Sigmoid colon (tissue), 7 donors: Measurements from ENCODE around the gene OR4E2. TPM values are rescaled to one million over a fixed set of nuclear protein-coding genes. Genes with fewer than 3 reads are reported as not detected.

Experiments used
- DNase-seq: peaks from one replicate; pipeline ENCODE4 v3.0.0-alpha.2; 2019
- H3K27ac ChIP-seq, 4 donors: fragments of 200-600 bp; sonication (generic); one replicate each; pipeline ENCODE4 v1.5.1; 2016 to 2019; ENCODE audit warnings: mild to moderate bottlenecking in 1 of 4
- H3K27me3 ChIP-seq, 3 donors: fragments of 200-600 bp; sonication (generic); one replicate each; pipeline ENCODE4 v1.5.1; 2019; ENCODE audit warnings: mild to moderate bottlenecking in 1 of 3
- H3K36me3 ChIP-seq, 4 donors: fragments of 200-600 bp; sonication (generic); one replicate each; pipeline ENCODE4 v1.5.1; 2016 to 2019
- H3K4me1 ChIP-seq, 4 donors: fragments of 200-600 bp; sonication (generic); one replicate each; pipeline ENCODE4 v1.5.1; 2017 to 2019
- H3K4me3 ChIP-seq, 4 donors: fragments of 200-600 bp; sonication (generic); one replicate each; pipeline ENCODE4 v1.5.1; 2017 to 2019; ENCODE audit warnings: mild to moderate bottlenecking in 2 of 4, moderate library complexity in 1 of 4
- H3K9me3 ChIP-seq, 4 donors: fragments of 200-600 bp in 3 of 4; sonication (generic) in 3 of 4; one replicate each; pipeline versions ENCODE4 v1.5.1 to v1.6.1; 2013 to 2019
- CTCF ChIP-seq, 4 experiments: fragments of 450-650 bp in 3 of 4; fragments of 200-600 bp in 1 of 4; IDR thresholded peaks; one replicate each; pipeline ENCODE4 v1.5.1; 2016 to 2019; ENCODE audit warnings: antibody characterized with exemption in 4 of 4, mild to moderate bottlenecking in 3 of 4, moderate library complexity in 2 of 4
- EP300 ChIP-seq, 4 donors: sonication (generic); formaldehyde crosslinking; IDR thresholded peaks; one replicate each; pipeline ENCODE4 v1.6.1; 2017; ENCODE audit warnings: antibody characterized with exemption in 4 of 4
- POLR2A ChIP-seq, 2 donors: fragments of 450-650 bp; IDR thresholded peaks; one replicate each; pipeline ENCODE4 v1.6.1; 2016; ENCODE audit warnings: antibody characterized with exemption in 2 of 2, mild to moderate bottlenecking in 2 of 2, moderate library complexity in 2 of 2
- POLR2AphosphoS5 ChIP-seq, 4 donors: sonication (generic); formaldehyde crosslinking; IDR thresholded peaks; one replicate each; pipeline ENCODE4 v1.6.1; 2017; ENCODE audit warnings: antibody characterized with exemption in 4 of 4
- WGBS, 2 donors: extraction: QIAGEN DNeasy Blood & Tissue Kit; methylation state at CpG; one replicate each; pipeline ENCODE4 v1.1.7; 2013; 5-methylcytosine and 5-hydroxymethylcytosine counted together
- intact Hi-C: fragments of 100-400 bp; cut with DNase I; formaldehyde crosslinking; loops from one replicate; pipeline ENCODE4 v1.15.1; 2023
- polyA plus RNA-seq, 3 donors: library from polyadenylated mRNA; stranded (reverse); fragments of 200-250 nt; gene quantifications; one replicate each; pipeline ENCODE4 v1.2.3, GENCODE V29; 2013
- total RNA-seq, 4 donors: library from RNA; depleted of rRNA; stranded (reverse); fragments of >200 nt; gene quantifications; one replicate each; pipeline ENCODE4 v1.1.0, GENCODE V29; 2016
- donor health status: healthy with polysubstance abuse.
- donor health status: Bipolar disorder and iron deficiency.
- donor health status: healthy.

The OR4E2 gene
- total and polyA plus RNA-seq, 7 donors = not detected

- TF ChIP-seq POLR2A (IDR thresholded peaks at IDR 0.05) (no peak), CTCF (IDR thresholded peaks at IDR 0.05) (no peak), EP300 (IDR thresholded peaks at IDR 0.05) (no peak), POLR2AphosphoS5 (IDR thresholded peaks at IDR 0.05) (no peak)
- no peaks in the 10 kb centered on the region for H3K4me1 ChIP-seq
- H3K27me3 ChIP-seq = no peaks in the 10 kb centered on the region
- WGBS, 2 donors = 80 to 84% methylated on average over 3 of the region's 3 CpGs
- DNase-seq = no peak
- no peaks in the 10 kb centered on the region for H3K36me3 ChIP-seq
- intact Hi-C loops = no loop called here
- H3K9me3 ChIP-seq = peaks cover 0 to 3% (median 0%) of the 10 kb centered on the region in 4 donors
- H3K4me3 ChIP-seq = no peak overlapping the region
- no peak overlapping the region for H3K27ac ChIP-seq
These were observed 14.7 kb downstream of the OR4E2 start for GRCh38 chr14:21668377-21668776.

DNA sequence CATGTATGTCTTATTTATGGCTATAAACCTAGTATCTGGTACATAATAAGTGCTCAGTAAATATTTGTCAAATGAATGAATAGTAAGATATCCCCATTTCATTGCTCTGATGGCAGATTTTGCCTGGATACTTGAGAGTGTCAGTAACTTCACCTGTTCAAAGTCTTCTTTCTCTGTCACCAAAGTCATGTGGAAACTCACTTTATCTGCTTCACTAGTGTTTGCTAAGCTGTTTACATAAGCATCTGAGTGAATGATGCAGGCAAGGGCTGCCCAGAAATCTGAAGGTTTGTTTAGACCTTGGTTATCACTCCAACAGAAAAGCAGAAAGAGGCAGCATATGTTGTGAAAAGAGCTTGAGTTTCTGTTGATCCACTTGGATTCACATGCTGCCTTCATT is 15.6 kb downstream of the OR4E2 start:
- H3K9me3 ChIP-seq = peaks cover 0 to 3% (median 0%) of the 10 kb centered on the region in 4 donors
- H3K36me3 ChIP-seq = no peaks in the 10 kb centered on the region
- intact Hi-C loops = no loop called here
- no peak for TF ChIP-seq POLR2A (IDR thresholded peaks at IDR 0.05)
- TF ChIP-seq CTCF (IDR thresholded peaks at IDR 0.05) = no peak
- no peak for TF ChIP-seq EP300 (IDR thresholded peaks at IDR 0.05)
- no peak overlapping the region for H3K27ac ChIP-seq
- H3K27me3 ChIP-seq = no peaks in the 10 kb centered on the region
- no peak overlapping the region for H3K4me3 ChIP-seq
- no peak for DNase-seq
- no peaks in the 10 kb centered on the region for H3K4me1 ChIP-seq

DNA sequence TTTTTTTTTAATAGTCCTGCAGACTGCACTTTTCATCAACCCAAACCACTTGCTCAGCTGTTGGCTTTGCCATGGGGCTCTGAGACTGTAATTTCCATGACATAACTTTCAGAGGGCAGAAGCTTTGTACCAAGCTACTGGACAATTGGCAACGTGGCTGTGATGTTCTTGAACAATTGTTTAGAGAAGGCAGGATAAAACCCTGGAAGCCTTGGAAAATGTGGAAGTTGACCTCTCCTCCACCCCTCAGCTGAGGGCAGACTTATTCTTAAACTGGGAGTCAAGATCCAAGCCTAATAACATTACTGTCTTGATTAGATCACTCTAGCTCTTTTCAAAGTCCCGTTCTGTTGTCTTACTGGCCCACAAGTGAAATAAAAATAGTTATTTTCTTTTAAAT is 17.7 kb downstream of the OR4E2 start:
- Histone ChIP-seq H3K27me3 (no peaks in the 10 kb centered on the region), H3K36me3 (no peaks in the 10 kb centered on the region), H3K27ac (no peak overlapping the region), H3K4me3 (no peak overlapping the region), H3K4me1 (no peaks in the 10 kb centered on the region), H3K9me3 (peaks cover 0 to 3% (median 0%) of the 10 kb centered on the region in 4 donors)
- intact Hi-C loops = no loop called here
- TF ChIP-seq POLR2A (IDR thresholded peaks at IDR 0.05) (no peak), POLR2AphosphoS5 (IDR thresholded peaks at IDR 0.05) (no peak), EP300 (IDR thresholded peaks at IDR 0.05) (no peak), CTCF (IDR thresholded peaks at IDR 0.05) (no peak)
- WGBS, 2 donors = 61 to 63% methylated on average over 2 of the region's 2 CpGs
- DNase-seq = no peak

DNA sequence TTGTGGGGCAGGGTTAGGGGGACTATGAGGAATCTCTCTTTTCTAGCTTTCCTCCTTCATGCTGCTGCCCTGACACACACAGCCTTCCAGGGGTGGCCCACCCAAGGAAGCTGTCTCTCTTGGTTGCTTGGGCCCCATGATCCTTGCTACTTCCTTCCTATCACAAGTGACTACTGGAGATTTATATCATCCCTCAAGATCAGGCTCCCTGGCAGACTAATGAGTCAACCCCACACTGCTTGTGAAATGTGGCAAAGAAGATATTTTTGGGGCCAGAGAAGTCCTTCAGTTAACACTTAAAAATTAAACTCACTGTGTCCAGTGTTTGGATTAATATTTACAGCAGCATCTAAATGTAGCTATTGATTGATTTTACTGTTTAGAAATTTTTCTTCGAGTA is 18.5 kb downstream of the OR4E2 start:
- no peaks in the 10 kb centered on the region for H3K4me1 ChIP-seq
- no peaks in the 10 kb centered on the region for H3K36me3 ChIP-seq
- H3K27ac ChIP-seq = no peak overlapping the region
- TF ChIP-seq POLR2A (IDR thresholded peaks at IDR 0.05) (no peak), EP300 (IDR thresholded peaks at IDR 0.05) (no peak), CTCF (IDR thresholded peaks at IDR 0.05) (no peak), POLR2AphosphoS5 (IDR thresholded peaks at IDR 0.05) (no peak)
- H3K9me3 ChIP-seq = peaks cover 0 to 3% (median 0%) of the 10 kb centered on the region in 4 donors
- 90 to 94% methylated on average over 1 of the region's 1 CpG for WGBS, 2 donors
- DNase-seq = no peak
- no peaks in the 10 kb centered on the region for H3K27me3 ChIP-seq
- H3K4me3 ChIP-seq = no peak overlapping the region
- intact Hi-C loops = no loop called here

- Histone ChIP-seq H3K9me3 (peaks cover 0 to 3% (median 0%) of the 10 kb centered on the region in 4 donors), H3K27ac (no peak within 1 kb of the TSS), H3K36me3 (no peaks in the 10 kb centered on the region)
These were observed 20.1 kb downstream of the OR4E2 start, which contains the start of gene OR4E1 for GRCh38 chr14:21673718-21674117. OR4E1 (minus strand) TSS chr14:21673818; CDS start chr14:21670935, 2,883 bp downstream.

More at GRCh38 chr14:21673718-21674117, 20.1 kb downstream of the OR4E2 start, which contains the start of gene OR4E1:
- intact Hi-C loops = no loop called here
- Histone ChIP-seq H3K27me3 (no peaks in the 10 kb centered on the region), H3K4me1 (no peaks in the 10 kb centered on the region), H3K4me3 (no peak within 1 kb of the TSS)
- no peak for DNase-seq
- 91 to 92% methylated on average over 1 of the region's 1 CpG for WGBS, 2 donors
- TF ChIP-seq CTCF (IDR thresholded peaks at IDR 0.05) (no peak), POLR2A (IDR thresholded peaks at IDR 0.05) (no peak), POLR2AphosphoS5 (IDR thresholded peaks at IDR 0.05) (no peak), EP300 (IDR thresholded peaks at IDR 0.05) (no peak)
